Activated T-cell treated with anti-CD3 and anti-CD28 coated beads, Interleukin-2, amount 50 U/mL, for 4 hours (primary cell): ENCODE measurements around the gene ABCF2. TPM values are rescaled to one million over a fixed set of nuclear protein-coding genes. Genes with fewer than 3 reads are reported as not detected.

ENCODE experiments used
- ATAC-seq, 2 donors: fragments of 200-7000 bp; cut with Tn5 transposase; one replicate each; pipeline ENCODE4 v1.10.0; 2021
- DNase-seq: peaks from one replicate; pipeline ENCODE4 v3.0.0-alpha.2; 2020
- H3K27me3 Mint-ChIP-seq: one replicate; pipeline ENCODE4 v1.8.0; 2021; ENCODE audit warnings: low read depth, mixed read lengths
- H3K36me3 Mint-ChIP-seq: one replicate; pipeline ENCODE4 v1.8.0; 2022; ENCODE audit warnings: mixed read lengths; ENCODE audit not compliant: insufficient read depth
- H3K4me1 Mint-ChIP-seq: one replicate; pipeline ENCODE4 v1.8.0; 2021; ENCODE audit warnings: low read depth, mixed read lengths
- H3K4me3 Mint-ChIP-seq: one replicate; pipeline ENCODE4 v1.8.0; 2021; ENCODE audit warnings: mild to moderate bottlenecking, moderate library complexity, mixed read lengths
- H3K9me3 Mint-ChIP-seq: one replicate; pipeline ENCODE4 v1.8.0; 2021; ENCODE audit warnings: mixed read lengths
- total RNA-seq, 3 donors: library from RNA; stranded (reverse); gene quantifications; one replicate each; pipeline ENCODE4 v1.2.1, GENCODE V29; 2021

The ABCF2 gene
- 100 to 1,000 TPM; 144 to 151 (median 146) TPM for total RNA-seq

- H3K36me3 Mint-ChIP-seq = peaks cover 32% of the 10 kb centered on the region
- no peaks in the 10 kb centered on the region for H3K9me3 Mint-ChIP-seq
- DNase-seq = peak; percentile 98
- no peaks in the 10 kb centered on the region for H3K27me3 Mint-ChIP-seq
- H3K4me3 Mint-ChIP-seq = peak within 1 kb of the TSS; percentile 100
- ATAC-seq = peak; percentile 100
- peaks cover 45% of the 10 kb centered on the region for H3K4me1 Mint-ChIP-seq
These were observed at the start of gene ABCF2 for GRCh38 chr7:151226875-151227782. Gene ABCF2 (minus strand): TSS chr7:151227205. CDS start chr7:151226458, 747 bp downstream.

GRCh38 chr7:151275813-151276577 lies 49.0 kb upstream of the ABCF2 start:
- peak; percentile 18 for DNase-seq

GRCh38 chr7:151274936-151275812 lies 48.2 kb upstream of the ABCF2 start:
- peaks cover 4% of the 10 kb centered on the region for H3K27me3 Mint-ChIP-seq
- peaks cover 25% of the 10 kb centered on the region for H3K4me1 Mint-ChIP-seq
- DNase-seq = no peak
- no peak for ATAC-seq
- no peaks in the 10 kb centered on the region for H3K36me3 Mint-ChIP-seq
- no peaks in the 10 kb centered on the region for H3K9me3 Mint-ChIP-seq
- no peak overlapping the region for H3K4me3 Mint-ChIP-seq

More at GRCh38 chr7:151275813-151276577, 49.0 kb upstream of the ABCF2 start:
- Mint-ChIP-seq H3K27me3 (peaks cover 7% of the 10 kb centered on the region), H3K4me3 (peak overlapping the region; percentile 29), H3K36me3 (no peaks in the 10 kb centered on the region), H3K4me1 (peaks cover 25% of the 10 kb centered on the region), H3K9me3 (no peaks in the 10 kb centered on the region)
- no peak for ATAC-seq

- H3K9me3 Mint-ChIP-seq = no peaks in the 10 kb centered on the region
- H3K27me3 Mint-ChIP-seq = peaks cover 4% of the 10 kb centered on the region
- DNase-seq = no peak
- no peaks in the 10 kb centered on the region for H3K36me3 Mint-ChIP-seq
- peaks cover 25% of the 10 kb centered on the region for H3K4me1 Mint-ChIP-seq
- no peak for ATAC-seq
- no peak overlapping the region for H3K4me3 Mint-ChIP-seq
These were observed 47.4 kb upstream of the ABCF2 start for GRCh38 chr7:151274396-151274795.

GRCh38 chr7:151273651-151274390 lies 46.8 kb upstream of the ABCF2 start:
- peaks cover 25% of the 10 kb centered on the region for H3K4me1 Mint-ChIP-seq
- ATAC-seq (no peak), DNase-seq (no peak)
- no peak overlapping the region for H3K4me3 Mint-ChIP-seq
- H3K36me3 Mint-ChIP-seq = no peaks in the 10 kb centered on the region
- peaks cover 4% of the 10 kb centered on the region for H3K27me3 Mint-ChIP-seq
- no peaks in the 10 kb centered on the region for H3K9me3 Mint-ChIP-seq

GRCh38 chr7:151272877-151273276 lies 45.9 kb upstream of the ABCF2 start:
- ATAC-seq = no peak
- DNase-seq = no peak
- H3K9me3 Mint-ChIP-seq = no peaks in the 10 kb centered on the region
- no peak overlapping the region for H3K4me3 Mint-ChIP-seq
- H3K27me3 Mint-ChIP-seq = no peaks in the 10 kb centered on the region
- peaks cover 25% of the 10 kb centered on the region for H3K4me1 Mint-ChIP-seq
- no peaks in the 10 kb centered on the region for H3K36me3 Mint-ChIP-seq

GRCh38 chr7:151272405-151272804 lies 45.4 kb upstream of the ABCF2 start:
- H3K4me1 Mint-ChIP-seq = peaks cover 23% of the 10 kb centered on the region
- H3K9me3 Mint-ChIP-seq = no peaks in the 10 kb centered on the region
- H3K36me3 Mint-ChIP-seq = no peaks in the 10 kb centered on the region
- DNase-seq = no peak
- ATAC-seq = no peak
- no peaks in the 10 kb centered on the region for H3K27me3 Mint-ChIP-seq
- no peak overlapping the region for H3K4me3 Mint-ChIP-seq

GRCh38 chr7:151271699-151272355 lies 44.8 kb upstream of the ABCF2 start:
- Mint-ChIP-seq H3K4me1 (peaks cover 19% of the 10 kb centered on the region), H3K4me3 (no peak overlapping the region), H3K9me3 (no peaks in the 10 kb centered on the region), H3K27me3 (no peaks in the 10 kb centered on the region), H3K36me3 (no peaks in the 10 kb centered on the region)
- ATAC-seq (no peak), DNase-seq (no peak)

- Mint-ChIP-seq H3K4me3 (no peak overlapping the region), H3K9me3 (no peaks in the 10 kb centered on the region), H3K4me1 (peaks cover 7% of the 10 kb centered on the region), H3K27me3 (no peaks in the 10 kb centered on the region), H3K36me3 (no peaks in the 10 kb centered on the region)
- no peak for DNase-seq
- ATAC-seq = no peak
These were observed 42.5 kb upstream of the ABCF2 start for GRCh38 chr7:151269511-151269910.

GRCh38 chr7:151265351-151265931 lies 38.4 kb upstream of the ABCF2 start:
- Mint-ChIP-seq H3K36me3 (no peaks in the 10 kb centered on the region), H3K27me3 (peaks cover 4% of the 10 kb centered on the region), H3K4me1 (no peaks in the 10 kb centered on the region), H3K9me3 (no peaks in the 10 kb centered on the region), H3K4me3 (no peak overlapping the region)
- no peak for ATAC-seq
- DNase-seq = no peak

- H3K36me3 Mint-ChIP-seq = no peaks in the 10 kb centered on the region
- H3K4me1 Mint-ChIP-seq = no peaks in the 10 kb centered on the region
- no peaks in the 10 kb centered on the region for H3K9me3 Mint-ChIP-seq
- DNase-seq = no peak
- peaks cover 7% of the 10 kb centered on the region for H3K27me3 Mint-ChIP-seq
- no peak for ATAC-seq
- no peak overlapping the region for H3K4me3 Mint-ChIP-seq
These were observed 37.6 kb upstream of the ABCF2 start for GRCh38 chr7:151264615-151265014.

GRCh38 chr7:151261529-151261928 lies 34.5 kb upstream of the ABCF2 start:
- H3K4me3 Mint-ChIP-seq = no peak overlapping the region
- no peaks in the 10 kb centered on the region for H3K4me1 Mint-ChIP-seq
- peaks cover 2% of the 10 kb centered on the region for H3K36me3 Mint-ChIP-seq
- H3K9me3 Mint-ChIP-seq = no peaks in the 10 kb centered on the region
- no peak for ATAC-seq
- peaks cover 16% of the 10 kb centered on the region for H3K27me3 Mint-ChIP-seq
- no peak for DNase-seq

- H3K9me3 Mint-ChIP-seq = no peaks in the 10 kb centered on the region
- H3K4me1 Mint-ChIP-seq = no peaks in the 10 kb centered on the region
- no peak for DNase-seq
- no peak overlapping the region for H3K4me3 Mint-ChIP-seq
- peaks cover 2% of the 10 kb centered on the region for H3K36me3 Mint-ChIP-seq
- ATAC-seq = no peak
- H3K27me3 Mint-ChIP-seq = peaks cover 19% of the 10 kb centered on the region
These were observed 33.9 kb upstream of the ABCF2 start for GRCh38 chr7:151260883-151261282.
